Tracheal epithelial cell (primary cell): ENCODE measurements around the gene LRWD1. TPM values are rescaled to one million over a fixed set of nuclear protein-coding genes. Genes with fewer than 3 reads are reported as not detected.

Experiments
- total RNA-seq: library from RNA; depleted of rRNA; stranded (reverse); fragments of >200 nt; gene quantifications from 2 replicates; pipeline ENCODE4 v1.2.1, GENCODE V29; 2014

The LRWD1 gene
- total RNA-seq = 20.0 and 39.0 TPM in 2 replicates

GRCh38 chr7:102464577-102465280, at the start of gene LRWD1, which contains the start of gene ALKBH4:
Gene LRWD1 (plus strand): TSS chr7:102464984. CDS start chr7:102465081, 97 bp downstream.
Gene ALKBH4 (minus strand): TSS chr7:102464863. CDS start chr7:102464836, 27 bp downstream.

GRCh38 chr7:102433219-102434038, 31.4 kb upstream of the LRWD1 start, which contains the start of gene ORAI2:
Gene ORAI2 (plus strand): TSS chr7:102433575. CDS start chr7:102438957, 5,382 bp downstream.

GRCh38 chr7:102478314-102479208, 13.8 kb downstream of the LRWD1 start, which contains the start of gene POLR2J:
Gene POLR2J (minus strand): TSS chr7:102478922. CDS start chr7:102478860, 62 bp downstream.

GRCh38 chr7:102517550-102518147, 52.9 kb downstream of the LRWD1 start, which contains the start of gene RASA4B:
Gene RASA4B (minus strand): TSS chr7:102517777. CDS start chr7:102517710, 67 bp downstream.

Other genes with a start within 250 kb of the LRWD1 start
- gene SH2B2, start 178.1 kb upstream of the LRWD1 start, total RNA-seq = 4.9 and 7.0 TPM in 2 replicates
- not detected in 2 replicates for gene SPDYE6, start 108.5 kb upstream of the LRWD1 start, total RNA-seq
- 11.5 and 19.0 TPM in 2 replicates for gene PRKRIP1, start 68.6 kb upstream of the LRWD1 start, total RNA-seq
- gene ORAI2, start 31.4 kb upstream of the LRWD1 start, total RNA-seq = 3.4 and 21.0 TPM in 2 replicates
- 13.6 and 15.9 TPM in 2 replicates for gene ALKBH4, start 121 bp upstream of the LRWD1 start, total RNA-seq
- 17.4 and 21.7 TPM in 2 replicates for gene POLR2J, start 13.9 kb downstream of the LRWD1 start, total RNA-seq
- 3.0 and 3.9 TPM in 2 replicates for gene RASA4B, start 52.8 kb downstream of the LRWD1 start, total RNA-seq
- gene UPK3BL2, start 78.7 kb downstream of the LRWD1 start, total RNA-seq = 10.0 and 17.1 TPM in 2 replicates
- gene SPDYE2, start 86.2 kb downstream of the LRWD1 start, total RNA-seq = not detected in 2 replicates
- 6.2 and 12.0 TPM in 2 replicates for gene POLR2J3, start 107.6 kb downstream of the LRWD1 start, total RNA-seq
- gene RASA4, start 151.8 kb downstream of the LRWD1 start, total RNA-seq = 1.7 and 4.3 TPM in 2 replicates
- gene UPK3BL1, start 177.8 kb downstream of the LRWD1 start, total RNA-seq = 254 and 315 TPM in 2 replicates
- not detected in 2 replicates for gene SPDYE2B, start 185.3 kb downstream of the LRWD1 start, total RNA-seq
- gene POLR2J2, start 206.7 kb downstream of the LRWD1 start, total RNA-seq = 0.43 TPM in 1 of 2 replicates, not detected in the other